NB4 (cell line): ENCODE measurements around the gene STX8.

Experiments
- POLR2A ChIP-seq: IDR thresholded peaks from 2 replicates; pipeline ENCODE4 v1.6.1; 2011; ENCODE audit warnings: mild to moderate bottlenecking; ENCODE audit not compliant: insufficient read length; ENCODE audit errors: extremely low read depth
- TF ChIP-seq, protein P1 (sequence below): IDR thresholded peaks from one replicate; pipeline ENCODE4 v1.5.1; 2012; ENCODE audit warnings: low read depth, low read length

DNA sequence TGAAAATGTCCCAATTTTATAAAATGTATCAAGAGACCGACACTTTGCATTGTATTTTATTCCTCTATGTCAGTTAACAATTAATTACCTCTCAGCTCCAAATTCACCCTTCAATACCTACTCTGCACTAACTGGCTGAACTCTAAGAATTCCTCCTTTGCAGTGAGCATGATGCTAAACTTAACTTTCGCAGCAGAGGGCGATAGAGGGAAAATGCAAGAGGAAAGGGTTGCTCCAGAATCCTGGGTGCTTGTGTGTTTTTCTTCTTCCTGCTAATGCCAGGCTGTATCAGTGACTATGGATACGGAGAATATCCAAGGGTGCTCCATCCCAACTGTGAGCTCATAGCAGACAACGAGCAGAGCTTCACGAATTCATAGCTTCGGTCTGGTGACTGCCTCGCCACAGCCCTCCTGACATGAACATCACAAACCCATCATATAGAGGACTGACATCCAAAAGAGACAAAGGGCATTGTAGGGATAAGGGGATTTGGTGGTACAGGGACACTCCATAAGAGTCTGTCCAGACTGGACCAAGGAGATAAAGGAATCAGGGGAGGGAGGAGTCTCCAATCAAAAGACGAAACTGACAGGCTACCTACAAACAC lies 172.9 kb downstream of the STX8 start:
- TF ChIP-seq POLR2A = no peak
- TF ChIP-seq, protein P1, sequence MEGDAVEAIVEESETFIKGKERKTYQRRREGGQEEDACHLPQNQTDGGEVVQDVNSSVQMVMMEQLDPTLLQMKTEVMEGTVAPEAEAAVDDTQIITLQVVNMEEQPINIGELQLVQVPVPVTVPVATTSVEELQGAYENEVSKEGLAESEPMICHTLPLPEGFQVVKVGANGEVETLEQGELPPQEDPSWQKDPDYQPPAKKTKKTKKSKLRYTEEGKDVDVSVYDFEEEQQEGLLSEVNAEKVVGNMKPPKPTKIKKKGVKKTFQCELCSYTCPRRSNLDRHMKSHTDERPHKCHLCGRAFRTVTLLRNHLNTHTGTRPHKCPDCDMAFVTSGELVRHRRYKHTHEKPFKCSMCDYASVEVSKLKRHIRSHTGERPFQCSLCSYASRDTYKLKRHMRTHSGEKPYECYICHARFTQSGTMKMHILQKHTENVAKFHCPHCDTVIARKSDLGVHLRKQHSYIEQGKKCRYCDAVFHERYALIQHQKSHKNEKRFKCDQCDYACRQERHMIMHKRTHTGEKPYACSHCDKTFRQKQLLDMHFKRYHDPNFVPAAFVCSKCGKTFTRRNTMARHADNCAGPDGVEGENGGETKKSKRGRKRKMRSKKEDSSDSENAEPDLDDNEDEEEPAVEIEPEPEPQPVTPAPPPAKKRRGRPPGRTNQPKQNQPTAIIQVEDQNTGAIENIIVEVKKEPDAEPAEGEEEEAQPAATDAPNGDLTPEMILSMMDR = peak; percentile 41
